ENCODE data around the gene NDFIP2.

GRCh38 chr13:79604752-79605151 lies 123.8 kb downstream of the NDFIP2 start:
- TF ChIP-seq ZNF274 (IDR thresholded peaks at IDR 0.05; ENCODE audit: insufficient read depth, insufficient read length) (no peak), FOXK2 (IDR thresholded peaks at IDR 0.05) (no peak), REST (IDR thresholded peaks at IDR 0.05; ENCODE audit: low read depth, low read length) (no peak), CTCF (IDR thresholded peaks at IDR 0.05 in 2 of 3, conservative IDR thresholded peaks at IDR 0.05 in 1 of 3; ENCODE audit: control insufficient read depth in 2 of 3, extremely low read depth in 1 of 3, insufficient read depth in 1 of 3, low read depth in 3 of 3, low read length in 3 of 3) (no peak), CEBPB (IDR thresholded peaks at IDR 0.05; ENCODE audit: borderline replicate concordance in 1 of 2, low read depth in 2 of 2, low read length in 2 of 2) (no peak), CHD4 (IDR thresholded peaks at IDR 0.05) (no peak)
